K562 (cell line): ENCODE results near the gene LRMDA. TPM values are rescaled to one million over a fixed set of nuclear protein-coding genes. Genes with fewer than 3 reads are reported as not detected.

Experiments
- ATAC-seq: fragments of 200-7000 bp; cut with Tn5 transposase; 3 replicates; pipeline ENCODE4 v1.9.1; 2020; ENCODE audit warnings: moderate library complexity
- BruUV-seq: library from RNA; stranded (reverse); fragments of 400-500 nt; replicated peaks from 2 replicates; lab custom pipeline; 2021; lab: Mats Ljungman, UMichigan
- CTCF ChIA-PET: fragments of 300-600 bp; formaldehyde crosslinking; extraction: SDS; loops from one replicate; lab custom pipeline; 2021; ENCODE audit warnings: low intra/inter-chr PET ratio; lab: Yijun Ruan, JAX
- POLR2A ChIA-PET: fragments of 300-600, 350-650 bp; sonication (Branson Sonifier 250); formaldehyde crosslinking; extraction: SDS; loops from one replicate; lab custom pipeline; 2021; ENCODE audit warnings: antibody characterized with exemption, inconsistent platforms; lab: Yijun Ruan, JAX
- DNase-seq, 4 experiments: peaks; one replicate each; pipeline versions ENCODE4 v3.0.0 to v3.0.0-alpha.2; 2011 to 2018; ENCODE audit warnings: low spot score in 3 of 4, mixed read lengths in 3 of 4; ENCODE audit errors: extremely low read depth in 1 of 4
- FAIRE-seq: peaks from 2 replicates; lab custom pipeline; 2011; peaks lifted over from hg19 to GRCh38; lab: Jason Lieb, UNC
- H2AFZ ChIP-seq: 2 replicates; pipeline ENCODE4 v1.6.0; 2011; ENCODE audit warnings: low read depth, low read length, control low read depth, inconsistent platforms
- H3K27ac ChIP-seq: fragments of 200-600 bp; 3 replicates; pipeline ENCODE4 v1.8.0; 2011; ENCODE audit warnings: low read depth, mild to moderate bottlenecking, control low read depth, inconsistent platforms, low read length, moderate library complexity, mixed read lengths; ENCODE audit errors: extremely low read depth
- H3K27me3 ChIP-seq, 2 experiments: fragments of 300-600 bp in 1 of 2; 2 replicates in 1 of 2; 3 replicates in 1 of 2; pipeline versions ENCODE4 v1.6.0 to v1.8.0; 2011; ENCODE audit warnings: inconsistent platforms in 2 of 2, low read length in 2 of 2, mild to moderate bottlenecking in 1 of 2, mixed read lengths in 1 of 2, moderate library complexity in 1 of 2; ENCODE audit not compliant: control insufficient read depth in 2 of 2, insufficient read depth in 2 of 2
- H3K36me3 ChIP-seq: fragments of 300-600 bp; 3 replicates; pipeline ENCODE4 v1.8.0; 2011; ENCODE audit warnings: mild to moderate bottlenecking, low read length, inconsistent platforms; ENCODE audit not compliant: control insufficient read depth, insufficient read depth
- H3K4me1 ChIP-seq, 2 experiments: fragments of 200-600 bp in 1 of 2; replicated peaks in 1 of 2; 2 replicates in 1 of 2; 3 replicates in 1 of 2; pipeline versions ENCODE4 v1.5.1 to v1.8.0; 2011; ENCODE audit warnings: inconsistent platforms in 2 of 2, low read length in 2 of 2, mild to moderate bottlenecking in 1 of 2, mixed read lengths in 1 of 2, moderate library complexity in 1 of 2; ENCODE audit not compliant: control insufficient read depth in 2 of 2, insufficient read depth in 2 of 2
- H3K4me2 ChIP-seq: 2 replicates; pipeline ENCODE4 v1.6.1; 2011; ENCODE audit warnings: low read length, control low read depth, inconsistent platforms, mixed read lengths; ENCODE audit not compliant: insufficient read depth
- H3K4me3 ChIP-seq: fragments of 200-600 bp; sonication (generic), shearing (Covaris generic); 2 replicates; pipeline ENCODE4 v1.5.1; 2016; ENCODE audit warnings: control low read depth, inconsistent platforms
- H3K79me2 ChIP-seq: fragments of 200-600 bp; 3 replicates; pipeline ENCODE4 v1.8.0; 2011; ENCODE audit warnings: low read length, inconsistent platforms; ENCODE audit not compliant: control insufficient read depth, insufficient read depth
- H3K9ac ChIP-seq, 2 experiments: 2 replicates each; pipeline versions ENCODE4 v1.6.0 to v1.6.1; 2011; ENCODE audit warnings: low read depth in 2 of 2, low read length in 2 of 2, control low read depth in 1 of 2, inconsistent platforms in 1 of 2, mild to moderate bottlenecking in 1 of 2, mixed read lengths in 1 of 2; ENCODE audit not compliant: insufficient read depth in 1 of 2
- H3K9me1 ChIP-seq: one replicate; pipeline ENCODE4 v1.6.0; 2011; ENCODE audit warnings: inconsistent platforms, mild to moderate bottlenecking, low read length, moderate library complexity; ENCODE audit not compliant: control insufficient read depth, insufficient read depth
- H3K9me3 ChIP-seq: replicated peaks from 2 replicates; pipeline ENCODE4 v1.5.1; 2011; ENCODE audit warnings: low read depth, low read length, inconsistent platforms; ENCODE audit not compliant: control insufficient read depth, insufficient read depth
- H4K20me1 ChIP-seq: replicated peaks from 2 replicates; pipeline ENCODE4 v1.6.1; 2011; ENCODE audit warnings: low read length, inconsistent platforms, mixed read lengths; ENCODE audit not compliant: control insufficient read depth, insufficient read depth
- CCAR2 ChIP-seq: fragments of 200-400 bp; formaldehyde crosslinking; IDR thresholded peaks from 2 replicates; pipeline ENCODE4 v1.6.1; 2017; ENCODE audit warnings: mild to moderate bottlenecking, low read depth, low read length
- DLX4 ChIP-seq: fragments of 250-450 bp; sonication (Bioruptor Pico); IDR thresholded peaks from 2 replicates; pipeline ENCODE4 v1.6.1; 2021; ENCODE audit warnings: mild to moderate bottlenecking
- DNMT1 ChIP-seq: fragments of 450-650 bp; IDR thresholded peaks from 2 replicates; pipeline ENCODE4 v1.6.1; 2016; ENCODE audit warnings: antibody characterized with exemption, mild to moderate bottlenecking
- DPF2 ChIP-seq: fragments of 450-650 bp; IDR thresholded peaks from 2 replicates; pipeline ENCODE4 v1.6.1; 2016
- ELF4 ChIP-seq: fragments of 450-650 bp; formaldehyde crosslinking; IDR thresholded peaks from 2 replicates; pipeline ENCODE4 v1.4.0; 2022; ENCODE audit warnings: missing genetic modification characterization
- FOXK1 ChIP-seq: sonication (generic); formaldehyde crosslinking; IDR thresholded peaks from 2 replicates; pipeline ENCODE4 v1.8.0; 2022; ENCODE audit warnings: missing genetic modification reagents, mild to moderate bottlenecking, borderline replicate concordance
- HDAC8 ChIP-seq: fragments of 450-650 bp; IDR thresholded peaks from 2 replicates; pipeline ENCODE4 v1.6.1; 2016; ENCODE audit warnings: mild to moderate bottlenecking, missing genetic modification characterization, moderate library complexity, missing compliant biosample characterization
- HDGF ChIP-seq: fragments of 450-650 bp; IDR thresholded peaks from 2 replicates; pipeline ENCODE4 v1.6.1; 2016
- NKRF ChIP-seq: fragments of 450-650 bp; IDR thresholded peaks from 2 replicates; pipeline ENCODE4 v1.6.1; 2016; ENCODE audit warnings: borderline replicate concordance
- NONO ChIP-seq, 2 experiments: fragments of 200-400 bp in 1 of 2; fragments of 450-650 bp in 1 of 2; formaldehyde crosslinking in 1 of 2; IDR thresholded peaks; 2 replicates each; pipeline ENCODE4 v1.6.1; 2017; ENCODE audit warnings: low read depth in 2 of 2, mild to moderate bottlenecking in 2 of 2, moderate library complexity in 2 of 2, low read length in 1 of 2
- PKNOX1 ChIP-seq: fragments of 450-650 bp; IDR thresholded peaks from 2 replicates; pipeline ENCODE4 v1.6.1; 2016
- RUNX1 ChIP-seq: sonication (generic); IDR thresholded peaks from 2 replicates; pipeline ENCODE4 v1.6.1; 2016; ENCODE audit warnings: antibody characterized with exemption, low read depth
- SAFB ChIP-seq: fragments of 200-400 bp; formaldehyde crosslinking; IDR thresholded peaks from 2 replicates; pipeline ENCODE4 v1.6.1; 2017; ENCODE audit warnings: low read depth, low read length, borderline replicate concordance
- SMARCA5 ChIP-seq: fragments of 450-650 bp; IDR thresholded peaks from 2 replicates; pipeline ENCODE4 v1.6.1; 2016
- ZKSCAN8 ChIP-seq: fragments of 200-800 bp; sonication (Bioruptor generic); IDR thresholded peaks from 2 replicates; pipeline ENCODE4 v1.6.1; 2016; ENCODE audit warnings: missing genetic modification characterization, missing compliant biosample characterization
- ZNF121 ChIP-seq: sonication (generic); formaldehyde crosslinking; conservative IDR thresholded peaks from 2 replicates; pipeline ENCODE4 v1.8.0; 2022; ENCODE audit warnings: missing genetic modification reagents
- ZNF174 ChIP-seq: fragments of 250-450 bp; sonication (Bioruptor Pico); IDR thresholded peaks from 2 replicates; pipeline ENCODE4 v1.4.0; 2020; ENCODE audit warnings: mild to moderate bottlenecking
- ZNF830 ChIP-seq: fragments of 250-450 bp; sonication (Bioruptor Pico); IDR thresholded peaks from 2 replicates; pipeline ENCODE4 v1.5.0; 2021; ENCODE audit warnings: mild to moderate bottlenecking
- WGBS: fragments of 100-300 bp; shearing (Covaris generic); methylation state at CpG from one replicate; pipeline ENCODE4 v1.1.6; 2016; ENCODE audit warnings: low coverage, mixed read lengths; ENCODE audit not compliant: insufficient coverage; ENCODE audit errors: missing lambda C conversion rate; 5-methylcytosine and 5-hydroxymethylcytosine counted together
- in situ Hi-C: fragments of 300-500 bp; cut with MboI; formaldehyde crosslinking; loops from 4 replicates; pipeline ENCODE4 v1.15.0; 2018; ENCODE audit warnings: inconsistent platforms, mixed read lengths
- intact Hi-C: fragments of 100-400 bp; cut with micrococcal nuclease; formaldehyde crosslinking; loops from 2 replicates; pipeline ENCODE4 v1.14.2; 2022
- polyA plus RNA-seq, 8 experiments: library from polyadenylated mRNA; depleted of rRNA in 4 of 8; stranded (reverse) in 5 of 8; unstranded in 3 of 8; fragments of >200 nt; fragmentation: Nextera tagmentation in 2 of 8; fragmentation: Illumina TruSeq in 1 of 8; extraction: Ambion mirVana in 2 of 8; extraction: Trizol in 1 of 8; gene quantifications; 2 replicates each; pipeline versions ENCODE4 v1.2.1 to v1.2.3, GENCODE V29; 2011 to 2014; ENCODE audit warnings: inconsistent platforms in 1 of 8, missing spikeins in 1 of 8
- total RNA-seq, 7 experiments: library from RNA; depleted of rRNA in 6 of 7; stranded (reverse); fragments of >200 nt in 6 of 7; fragmentation: Illumina TruSeq in 2 of 7; extraction: Trizol in 2 of 7; gene quantifications; 2 replicates each; pipeline versions ENCODE4 v1.2.1 to v1.2.3, GENCODE V29; 2011 to 2021; ENCODE audit warnings: low replicate concordance in 1 of 7

LRMDA gene
- total and polyA plus RNA-seq, 9 of the 15 experiments (the other 6 are each of a cell fraction or from before 2014, with no cell fraction given) = 0.25 TPM; not detected in 8

GRCh38 chr10:76324283-76324682 lies 892.9 kb downstream of the LRMDA start (continued):
- TF ChIP-seq NKRF (no peak), SMARCA5 (no peak), CCAR2 (no peak), RUNX1 (no peak), DLX4 (CRISPR knock-in tag) (no peak), ZNF830 (no peak)

GRCh38 chr10:76327441-76327840 lies 896.0 kb downstream of the LRMDA start:
- H2AFZ ChIP-seq = no peak overlapping the region
- DNase-seq = no peak
- H3K9ac ChIP-seq = no peak overlapping the region
- no peaks in the 10 kb centered on the region for H3K9me1 ChIP-seq
- no peaks in the 10 kb centered on the region for H3K9me3 ChIP-seq
- 3% methylated on average over 2 of the region's 2 CpGs for WGBS
- H3K36me3 ChIP-seq = no peaks in the 10 kb centered on the region
- FAIRE-seq = no peak
- no peaks in the 10 kb centered on the region for H3K79me2 ChIP-seq
- CTCF ChIA-PET = no interaction called here
- H3K27me3 ChIP-seq = no peaks in the 10 kb centered on the region
- ATAC-seq = no peak
- no peak overlapping the region for H3K4me3 ChIP-seq
- BruUV-seq = no TSS peak
- H4K20me1 ChIP-seq = no peaks in the 10 kb centered on the region
- no peak overlapping the region for H3K4me2 ChIP-seq
- in situ Hi-C loops = no loop called here
- H3K4me1 ChIP-seq = no peaks in the 10 kb centered on the region
- no peak overlapping the region for H3K27ac ChIP-seq
- POLR2A ChIA-PET = no interaction called here
- intact Hi-C loops = no loop called here
- TF ChIP-seq ZNF174 (CRISPR knock-in tag) = no peak
- no peak for TF ChIP-seq ZKSCAN8 (CRISPR knock-in tag)
- no peak for TF ChIP-seq SAFB
- no peak for TF ChIP-seq ELF4
- no peak for TF ChIP-seq DNMT1
- TF ChIP-seq HDAC8 (tag) = no peak
- TF ChIP-seq PKNOX1 = no peak
- no peak for TF ChIP-seq ZNF121 (CRISPR knock-in tag)
- TF ChIP-seq NONO (IDR thresholded peaks at IDR 0.05; ENCODE audit: low read depth in 2 of 2, low read length in 1 of 2) = no peak
- no peak for TF ChIP-seq DPF2
- no peak for TF ChIP-seq FOXK1 (CRISPR knock-in tag)
- TF ChIP-seq HDGF = no peak
